OCI-LY7 (cell line): ENCODE data around the gene COPG1. TPM values are rescaled to one million over a fixed set of nuclear protein-coding genes. Genes with fewer than 3 reads are reported as not detected.

Experiments used
- BruUV-seq: library from RNA; stranded (reverse); fragments of 400-500 nt; replicated peaks from 2 replicates; lab custom pipeline; 2021; lab: Mats Ljungman, UMichigan
- CTCF ChIA-PET: fragments of 300-600 bp; sonication (Branson Sonifier 250); formaldehyde crosslinking; loops from one replicate; lab custom pipeline; 2022; ENCODE audit warnings: antibody characterized with exemption; ENCODE audit not compliant: unreplicated experiment; lab: Charles Lee
- POLR2A ChIA-PET: fragments of 300-600 bp; sonication (Branson Sonifier 250); formaldehyde crosslinking; loops from one replicate; lab custom pipeline; 2022; ENCODE audit warnings: antibody characterized with exemption; lab: Charles Lee
- DNase-seq: peaks from one replicate; pipeline ENCODE4 v3.0.0-alpha.2; 2015; ENCODE audit warnings: low spot score
- H2AFZ ChIP-seq: fragments of 200-600 bp; sonication (generic), shearing (Covaris generic); 2 replicates; pipeline ENCODE4 v1.6.1; 2014; ENCODE audit warnings: mild to moderate bottlenecking, antibody characterized with exemption, low read length, moderate library complexity
- H3K27ac ChIP-seq: fragments of 200-600 bp; sonication (generic); 2 replicates; pipeline ENCODE4 v1.5.1; 2014; ENCODE audit warnings: mixed run types, low read depth, mild to moderate bottlenecking, moderate library complexity, low read length, inconsistent platforms; ENCODE audit not compliant: poor library complexity, severe bottlenecking
- H3K36me3 ChIP-seq: fragments of 200-600 bp; sonication (generic); 2 replicates; pipeline ENCODE4 v1.6.1; 2014; ENCODE audit warnings: mild to moderate bottlenecking, antibody characterized with exemption, low read length, moderate library complexity, mixed read lengths; ENCODE audit not compliant: insufficient read depth
- H3K4me1 ChIP-seq: fragments of 200-600 bp; sonication (generic); 2 replicates; pipeline ENCODE4 v1.5.1; 2014; ENCODE audit warnings: mild to moderate bottlenecking, low read length; ENCODE audit not compliant: insufficient read depth, poor library complexity, severe bottlenecking
- H3K4me2 ChIP-seq: fragments of 200-600 bp; sonication (generic); 2 replicates; pipeline ENCODE4 v1.6.1; 2014; ENCODE audit warnings: mild to moderate bottlenecking, low read length
- H3K4me3 ChIP-seq: fragments of 200-600 bp; sonication (generic); 2 replicates; pipeline ENCODE4 v1.5.1; 2014; ENCODE audit warnings: mild to moderate bottlenecking, low read depth, low read length; ENCODE audit not compliant: poor library complexity, severe bottlenecking
- H3K79me2 ChIP-seq: fragments of 200-600 bp; sonication (generic); 2 replicates; pipeline ENCODE4 v1.6.1; 2016; ENCODE audit warnings: low read depth, mild to moderate bottlenecking, low read length, moderate library complexity, mixed read lengths; ENCODE audit not compliant: insufficient read depth
- H3K9me2 ChIP-seq: fragments of 200-600 bp; sonication (generic); 2 replicates; pipeline ENCODE4 v1.6.1; 2016; ENCODE audit warnings: mild to moderate bottlenecking, low read length, mixed read lengths; ENCODE audit not compliant: insufficient read depth
- H3K9me3 ChIP-seq: fragments of 200-600 bp; sonication (generic); 2 replicates; pipeline ENCODE4 v1.6.1; 2014; ENCODE audit warnings: mild to moderate bottlenecking, mixed run types, low read length, mixed read lengths
- H4K20me1 ChIP-seq: fragments of 200-600 bp; sonication (generic); 2 replicates; pipeline ENCODE4 v1.6.1; 2014; ENCODE audit warnings: mild to moderate bottlenecking, antibody characterized with exemption, low read length, moderate library complexity, mixed read lengths; ENCODE audit not compliant: insufficient read depth
- CTCF ChIP-seq: fragments of 200-600 bp; sonication (generic); conservative IDR thresholded peaks from 2 replicates; pipeline ENCODE4 v1.5.1; 2014; ENCODE audit warnings: mild to moderate bottlenecking, antibody characterized with exemption, low read length, moderate library complexity, mixed read lengths
- EZH2phosphoT487 ChIP-seq: fragments of 200-600 bp; sonication (generic); IDR thresholded peaks from 2 replicates; pipeline ENCODE4 v1.6.1; 2018; ENCODE audit warnings: low read depth, borderline replicate concordance, mild to moderate bottlenecking, mixed run types, antibody characterized with exemption, low read length, moderate library complexity, mixed read lengths
- intact Hi-C: fragments of 100-400 bp; cut with micrococcal nuclease; formaldehyde crosslinking; loops from one replicate; pipeline ENCODE4 v1.10.0; 2022; ENCODE audit not compliant: unreplicated experiment
- total RNA-seq, 2 experiments: library from RNA; depleted of rRNA in 1 of 2; stranded (reverse); fragments of >200 nt in 1 of 2; shearing (Covaris generic) in 1 of 2; gene quantifications; 2 replicates each; pipeline ENCODE4 v1.2.3, GENCODE V29; 2014 to 2022

Gene COPG1
- total RNA-seq, 2 experiments from 2014 or later, result 91.9 to 182 TPM

- Histone ChIP-seq H3K79me2 (no peaks in the 10 kb centered on the region), H3K36me3 (peaks cover 79% of the 10 kb centered on the region), H3K9me2 (no peaks in the 10 kb centered on the region), H4K20me1 (no peaks in the 10 kb centered on the region), H3K4me3 (no peak overlapping the region), H3K4me2 (no peak overlapping the region), H3K27ac (no peak overlapping the region), H3K4me1 (no peaks in the 10 kb centered on the region), H3K9me3 (no peaks in the 10 kb centered on the region), H2AFZ (no peak overlapping the region)
- ChIA-PET CTCF (interaction anchor here (0.8 kb wide), 1 partner anchor 12 kb away, joined by 4 read pairs; a partner anchor contains a TSS), POLR2A (interaction anchor here (0.6 to 1.1 kb wide), 2 partner anchors 11 to 54 kb away, joined by 3 to 4 read pairs; no protein-coding TSS in a partner anchor)
- DNase-seq, result no peak
- BruUV-seq, result no TSS peak
- intact Hi-C loops, result no loop called here
- TF ChIP-seq EZH2phosphoT487 (no peak), CTCF (no peak)
Measured at GRCh38 chr3:129304146-129304961, 54.9 kb downstream of the COPG1 start.

- Histone ChIP-seq H3K4me3 (no peak overlapping the region), H3K36me3 (peaks cover 75% of the 10 kb centered on the region), H4K20me1 (no peaks in the 10 kb centered on the region), H3K9me3 (no peaks in the 10 kb centered on the region), H3K4me1 (no peaks in the 10 kb centered on the region), H3K4me2 (no peak overlapping the region), H3K27ac (no peak overlapping the region), H2AFZ (no peak overlapping the region), H3K9me2 (no peaks in the 10 kb centered on the region), H3K79me2 (no peaks in the 10 kb centered on the region)
- ChIA-PET CTCF (interaction anchor here (0.8 kb wide), 1 partner anchor 11 kb away, joined by 4 read pairs; a partner anchor contains a TSS), POLR2A (interaction anchor here (1.1 kb wide), 1 partner anchor 10 kb away, joined by 3 read pairs; no protein-coding TSS in a partner anchor)
- TSS peak; percentile 77 for BruUV-seq
- no peak for DNase-seq
- no peak for TF ChIP-seq EZH2phosphoT487
- no peak for TF ChIP-seq CTCF
- intact Hi-C loops, result no loop called here
Measured at GRCh38 chr3:129304962-129305222, 55.5 kb downstream of the COPG1 start.

GRCh38 chr3:129305592-129306091, 56.2 kb downstream of the COPG1 start:
- Histone ChIP-seq H3K36me3 (peaks cover 75% of the 10 kb centered on the region), H3K79me2 (no peaks in the 10 kb centered on the region), H3K9me2 (no peaks in the 10 kb centered on the region), H3K9me3 (no peaks in the 10 kb centered on the region), H4K20me1 (no peaks in the 10 kb centered on the region), H3K27ac (no peak overlapping the region), H2AFZ (no peak overlapping the region), H3K4me3 (no peak overlapping the region), H3K4me2 (no peak overlapping the region), H3K4me1 (no peaks in the 10 kb centered on the region)
- ChIA-PET CTCF (no interaction called here), POLR2A (interaction anchor here (0.6 kb wide), 1 partner anchor 233 kb away, joined by 3 read pairs; no protein-coding TSS in a partner anchor)
- intact Hi-C loops, result no loop called here
- DNase-seq, result no peak
- no peak for TF ChIP-seq CTCF
- TF ChIP-seq EZH2phosphoT487, result no peak
- no TSS peak for BruUV-seq
